Mammary epithelial cell (primary cell): Measurements from ENCODE around the gene ZNF362.

Experiments
- EZH2 ChIP-seq: IDR thresholded peaks from 2 replicates; pipeline ENCODE4 v1.6.1; 2012; ENCODE audit warnings: low read length, inconsistent platforms, borderline replicate concordance
- TF ChIP-seq, protein P1 (sequence below), 2 donors: IDR thresholded peaks in 1 of 2; conservative IDR thresholded peaks in 1 of 2; 2 replicates each; pipeline ENCODE4 v1.5.1; 2011 to 2012; ENCODE audit warnings: inconsistent platforms in 2 of 2, low read length in 2 of 2, mild to moderate bottlenecking in 2 of 2, control low read depth in 1 of 2, low read depth in 1 of 2; ENCODE audit not compliant: insufficient read depth in 1 of 2; ENCODE audit errors: extremely low read depth in 1 of 2

- TF ChIP-seq, protein P1, sequence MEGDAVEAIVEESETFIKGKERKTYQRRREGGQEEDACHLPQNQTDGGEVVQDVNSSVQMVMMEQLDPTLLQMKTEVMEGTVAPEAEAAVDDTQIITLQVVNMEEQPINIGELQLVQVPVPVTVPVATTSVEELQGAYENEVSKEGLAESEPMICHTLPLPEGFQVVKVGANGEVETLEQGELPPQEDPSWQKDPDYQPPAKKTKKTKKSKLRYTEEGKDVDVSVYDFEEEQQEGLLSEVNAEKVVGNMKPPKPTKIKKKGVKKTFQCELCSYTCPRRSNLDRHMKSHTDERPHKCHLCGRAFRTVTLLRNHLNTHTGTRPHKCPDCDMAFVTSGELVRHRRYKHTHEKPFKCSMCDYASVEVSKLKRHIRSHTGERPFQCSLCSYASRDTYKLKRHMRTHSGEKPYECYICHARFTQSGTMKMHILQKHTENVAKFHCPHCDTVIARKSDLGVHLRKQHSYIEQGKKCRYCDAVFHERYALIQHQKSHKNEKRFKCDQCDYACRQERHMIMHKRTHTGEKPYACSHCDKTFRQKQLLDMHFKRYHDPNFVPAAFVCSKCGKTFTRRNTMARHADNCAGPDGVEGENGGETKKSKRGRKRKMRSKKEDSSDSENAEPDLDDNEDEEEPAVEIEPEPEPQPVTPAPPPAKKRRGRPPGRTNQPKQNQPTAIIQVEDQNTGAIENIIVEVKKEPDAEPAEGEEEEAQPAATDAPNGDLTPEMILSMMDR (conservative IDR thresholded peaks at IDR 0.05 in 1 of 2, IDR thresholded peaks at IDR 0.05 in 1 of 2; ENCODE audit: extremely low read depth in 1 of 2, insufficient read depth in 1 of 2, low read depth in 1 of 2, low read length in 2 of 2), result no peak
- no peak for TF ChIP-seq EZH2
Observed at GRCh38 chr1:33299461-33300155, 43.3 kb downstream of the ZNF362 start.
